Retina (tissue), 1 donor: ENCODE results near the gene CNTD1.

Source experiments
- DNase-seq: peaks from one replicate; pipeline ENCODE4 v3.0.0-alpha.2; 2016

The CNTD1 gene

DNA sequence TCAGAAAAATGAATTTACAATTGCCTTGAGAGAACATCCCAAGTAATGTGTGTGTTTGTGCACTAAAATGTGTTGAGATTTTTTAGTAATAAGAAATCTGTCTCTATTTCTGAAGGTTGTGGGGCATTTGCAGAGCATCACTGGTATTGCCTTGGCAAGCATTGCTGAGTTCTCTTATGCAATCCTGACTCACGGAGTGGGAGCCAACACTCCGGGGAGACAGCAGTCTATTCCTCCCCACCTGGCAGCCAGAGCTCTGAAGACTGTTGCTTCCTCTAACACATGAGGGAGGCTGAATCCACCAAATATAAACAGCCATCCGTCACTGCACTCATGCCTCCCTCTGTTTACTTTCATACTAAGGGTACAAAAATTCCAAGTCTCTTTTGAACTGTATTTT is 10.6 kb downstream of the CNTD1 start:
- no peak for DNase-seq

DNA sequence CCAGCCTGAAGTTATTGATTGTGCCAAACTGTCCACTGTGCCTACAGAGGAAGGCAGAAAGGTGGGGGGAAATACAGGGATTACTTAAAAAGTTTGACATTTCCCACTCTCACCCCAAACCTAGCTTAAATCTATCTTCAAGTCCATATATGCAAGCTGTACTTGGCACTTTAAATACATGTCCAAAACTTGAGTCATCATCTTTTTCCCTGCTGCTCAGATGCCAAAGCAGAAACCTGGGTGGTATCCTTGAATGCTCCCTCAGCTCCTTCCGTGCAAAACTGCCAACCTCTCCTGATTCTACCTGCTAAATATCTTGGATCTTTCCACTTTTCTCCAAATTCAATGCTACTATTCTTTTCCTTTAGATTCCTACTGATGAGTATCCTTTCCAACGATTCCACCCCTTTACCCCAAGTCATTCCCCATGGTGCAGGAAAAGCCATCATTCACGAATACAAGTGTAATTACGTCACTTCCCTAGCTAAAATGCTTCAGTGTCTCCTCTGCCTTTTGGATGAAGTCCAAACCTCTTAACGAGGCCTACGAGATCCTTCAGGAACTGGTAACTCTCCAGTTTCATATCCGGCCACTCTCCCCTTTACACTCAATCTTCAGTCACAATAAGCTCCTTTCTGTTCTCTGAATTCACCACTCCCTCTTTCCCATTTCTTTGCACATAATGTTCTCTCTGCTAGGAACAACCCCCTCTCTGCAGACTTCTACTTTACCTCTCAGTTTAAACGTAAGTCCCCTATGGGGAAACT is 16.2 kb downstream of the CNTD1 start:
- DNase-seq: no peak

DNA sequence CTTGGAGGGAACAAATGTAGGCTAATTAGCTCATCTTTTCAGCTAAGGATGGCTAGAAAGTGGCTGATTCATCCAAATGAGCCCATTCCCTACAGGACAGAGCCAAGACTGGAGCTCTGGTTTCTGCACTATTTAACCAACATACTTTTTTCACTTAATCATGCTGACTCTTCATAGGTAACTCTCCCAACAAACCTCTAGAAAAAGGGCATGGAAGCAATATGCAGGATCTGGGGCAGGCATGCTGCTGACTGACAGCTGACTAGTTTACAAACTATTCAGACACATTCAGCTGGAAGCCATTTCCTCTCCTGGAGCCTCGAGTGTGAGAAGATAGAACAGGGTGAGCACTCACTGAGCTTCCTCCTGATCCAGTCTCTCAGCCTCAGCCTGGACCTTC is 19.2 kb downstream of the CNTD1 start:
- no peak for DNase-seq

DNA sequence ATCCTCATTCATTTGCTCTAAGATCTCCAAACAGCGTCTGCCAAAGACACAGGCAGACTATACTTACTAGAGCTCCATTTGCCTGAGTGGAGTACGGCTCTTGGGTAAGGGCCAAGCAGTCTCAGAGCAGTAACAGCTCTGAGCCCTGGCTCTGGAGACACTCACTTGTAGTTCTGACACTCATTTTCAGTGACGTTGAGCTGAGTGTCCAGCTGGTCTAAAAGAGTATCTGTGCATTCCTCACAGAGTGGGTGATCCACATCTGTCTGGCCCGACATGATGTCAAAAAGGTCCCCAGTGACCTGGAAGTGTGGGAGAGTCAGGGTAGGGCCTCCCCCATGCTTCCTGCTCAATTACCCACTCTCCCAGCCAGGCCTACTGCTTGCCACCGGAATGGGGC is 19.7 kb downstream of the CNTD1 start:
- no peak for DNase-seq

DNA sequence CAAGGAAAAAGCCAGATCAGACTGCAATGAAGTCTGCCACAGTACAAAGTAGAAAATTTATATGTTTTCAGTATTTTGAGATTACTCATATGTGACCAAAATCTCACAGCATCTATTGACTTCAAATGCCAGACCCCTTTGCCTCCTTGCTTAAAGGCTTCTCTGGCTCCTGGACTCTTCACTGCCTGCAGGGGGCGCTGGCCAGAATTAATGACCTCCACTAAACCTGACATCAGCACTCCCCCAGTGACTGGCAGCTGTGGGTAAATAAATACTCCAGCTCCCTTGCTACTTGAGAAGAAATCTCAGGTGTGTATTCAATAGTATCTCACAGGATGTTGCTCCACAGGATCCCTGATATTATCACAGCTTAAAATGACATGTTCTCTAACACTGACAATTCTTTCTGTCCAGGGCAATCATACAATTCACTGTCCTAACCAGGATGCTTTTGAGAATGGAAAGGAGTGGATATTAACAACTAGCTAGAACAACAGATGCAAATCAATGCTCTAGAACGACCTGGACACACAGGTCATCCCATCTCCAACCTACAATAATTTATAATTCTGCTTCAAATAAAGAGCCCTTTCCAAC is 21.4 kb downstream of the CNTD1 start:
- peak; percentile 25 for DNase-seq

DNA sequence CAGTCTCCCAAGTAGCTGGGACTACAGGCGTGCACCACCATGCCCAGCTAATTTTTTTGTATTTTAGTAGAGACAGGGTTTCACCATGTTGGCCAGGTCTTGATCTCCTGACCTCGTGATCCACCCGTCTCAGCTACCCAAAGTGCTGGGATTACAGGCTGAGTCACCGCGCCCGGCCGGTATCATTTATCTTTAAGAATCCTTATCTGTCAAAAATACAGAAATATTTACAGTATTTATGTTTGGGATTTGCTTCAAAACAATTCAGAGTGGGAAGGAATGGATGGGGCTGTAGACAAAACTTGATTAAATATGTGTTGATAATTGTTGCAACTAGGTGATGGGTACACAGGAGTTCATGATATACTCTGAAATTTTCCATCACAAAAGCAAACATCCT is 22.5 kb downstream of the CNTD1 start:
- no peak for DNase-seq

DNA sequence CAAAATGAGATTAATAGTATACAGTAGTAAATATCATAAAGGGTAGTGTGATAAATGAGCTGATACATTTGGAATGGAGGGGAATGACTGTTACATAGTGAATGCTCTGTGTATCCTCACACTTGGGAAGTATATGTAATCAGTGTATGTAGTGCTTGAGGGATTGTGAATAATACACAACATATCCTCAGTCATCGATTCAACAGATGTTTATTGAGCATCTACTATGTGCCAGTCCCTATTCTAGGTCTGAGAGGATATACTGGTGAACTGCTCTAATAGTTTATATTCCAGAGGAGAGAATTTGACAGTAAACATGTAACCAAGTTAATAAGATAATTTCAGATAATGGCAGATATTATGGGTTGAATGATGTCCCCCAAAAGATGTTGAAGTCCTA is 28.8 kb downstream of the CNTD1 start:
- no peak for DNase-seq

DNA sequence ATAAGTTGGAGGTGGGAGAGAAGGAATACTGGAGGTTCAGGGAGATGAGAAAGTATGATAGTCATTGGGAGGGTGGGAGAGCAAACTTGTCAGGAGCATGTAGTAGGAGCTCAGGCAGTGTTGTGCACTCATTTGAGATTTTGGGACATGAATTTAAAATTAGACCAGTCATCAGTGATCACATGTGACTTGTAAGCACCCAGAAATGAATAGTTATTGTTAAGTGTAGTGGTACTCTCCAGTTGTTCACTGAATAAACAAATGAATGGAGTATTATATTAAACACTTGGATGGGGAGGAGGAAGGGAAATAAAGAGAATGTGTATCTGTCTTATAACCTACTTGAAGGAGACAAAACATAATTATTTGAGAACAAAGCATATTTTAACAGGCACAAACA is 32.3 kb downstream of the CNTD1 start:
- no peak for DNase-seq

DNA sequence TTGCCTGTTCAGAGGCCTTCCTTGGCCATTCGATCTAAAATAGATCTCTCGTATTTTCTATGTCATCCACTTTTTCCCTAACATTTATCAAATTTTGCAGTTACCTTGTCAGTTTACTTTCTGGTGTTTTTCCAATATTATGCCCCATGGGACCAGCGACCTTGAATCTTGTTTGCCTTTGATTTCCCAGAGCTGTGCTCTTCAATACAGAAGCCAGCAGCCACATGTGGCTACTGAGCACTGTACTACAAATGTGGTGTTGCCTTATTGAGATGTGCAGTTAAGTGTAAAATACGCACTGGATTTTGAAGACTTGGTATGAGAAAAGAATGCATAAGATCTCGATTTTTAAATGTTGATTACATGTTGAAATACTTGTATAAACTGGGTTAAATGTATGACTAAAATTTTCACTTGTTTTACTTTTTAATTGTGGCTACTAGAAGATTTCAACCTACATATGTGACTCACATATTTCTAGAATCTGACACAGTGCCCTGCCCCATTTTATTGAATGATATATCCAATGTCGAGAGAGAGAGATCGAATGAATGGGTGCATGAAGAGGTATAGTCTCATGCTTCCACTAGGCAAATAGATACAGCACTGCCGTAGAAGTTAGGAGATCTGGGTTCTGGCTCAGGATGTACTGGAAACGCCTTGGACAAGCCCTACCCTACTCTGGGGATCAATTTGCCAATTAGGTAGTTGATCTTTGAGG is 33.7 kb downstream of the CNTD1 start:
- DNase-seq: no peak

DNA sequence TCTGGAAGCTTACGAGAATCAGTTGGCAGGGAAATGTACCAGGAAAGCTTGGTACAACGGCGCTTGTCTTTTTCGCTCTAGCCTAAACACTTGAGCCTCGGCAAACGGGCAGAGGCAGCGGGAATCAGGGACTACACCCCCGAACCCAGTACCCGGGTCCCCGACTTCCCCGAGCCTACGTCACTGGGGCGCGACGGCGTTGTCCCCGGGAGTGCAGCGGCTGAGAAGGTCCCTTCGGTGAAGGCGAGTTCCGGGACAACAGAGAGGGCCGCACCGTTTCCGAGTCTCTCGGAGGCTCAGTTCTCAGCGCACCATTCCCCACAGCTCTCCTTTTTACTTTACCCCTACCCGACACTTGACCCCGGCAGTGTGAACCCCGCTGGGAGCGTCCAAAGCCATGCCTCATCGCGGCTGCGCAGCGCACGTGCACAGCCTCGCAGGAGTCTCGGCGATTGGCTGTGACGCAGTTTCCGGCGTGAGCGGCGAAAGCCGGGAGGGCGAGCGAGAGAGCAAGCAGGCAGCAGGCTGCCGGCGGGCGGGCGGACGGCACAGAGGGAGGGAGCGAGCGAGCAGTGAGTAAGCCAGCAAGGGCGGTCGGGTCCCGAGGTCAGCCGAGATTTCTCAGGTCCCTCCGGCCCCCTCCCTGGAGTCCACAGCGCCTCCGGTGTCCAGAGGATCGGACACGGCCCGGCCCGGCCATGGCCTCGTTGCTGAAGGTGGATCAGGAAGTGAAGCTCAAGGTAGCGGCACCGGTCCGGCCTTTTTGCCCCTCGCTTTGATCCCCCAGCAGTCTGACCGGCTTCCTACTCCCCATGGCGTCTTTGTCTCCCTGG is 34.5 kb downstream of the CNTD1 start, which contains the start of gene PSME3:
TSS of gene PSME3 (plus strand) at position 464 of the 833 bp plus-strand sequence. CDS start at position 699, 235 bp downstream.
- DNase-seq: peak; percentile 99

DNA sequence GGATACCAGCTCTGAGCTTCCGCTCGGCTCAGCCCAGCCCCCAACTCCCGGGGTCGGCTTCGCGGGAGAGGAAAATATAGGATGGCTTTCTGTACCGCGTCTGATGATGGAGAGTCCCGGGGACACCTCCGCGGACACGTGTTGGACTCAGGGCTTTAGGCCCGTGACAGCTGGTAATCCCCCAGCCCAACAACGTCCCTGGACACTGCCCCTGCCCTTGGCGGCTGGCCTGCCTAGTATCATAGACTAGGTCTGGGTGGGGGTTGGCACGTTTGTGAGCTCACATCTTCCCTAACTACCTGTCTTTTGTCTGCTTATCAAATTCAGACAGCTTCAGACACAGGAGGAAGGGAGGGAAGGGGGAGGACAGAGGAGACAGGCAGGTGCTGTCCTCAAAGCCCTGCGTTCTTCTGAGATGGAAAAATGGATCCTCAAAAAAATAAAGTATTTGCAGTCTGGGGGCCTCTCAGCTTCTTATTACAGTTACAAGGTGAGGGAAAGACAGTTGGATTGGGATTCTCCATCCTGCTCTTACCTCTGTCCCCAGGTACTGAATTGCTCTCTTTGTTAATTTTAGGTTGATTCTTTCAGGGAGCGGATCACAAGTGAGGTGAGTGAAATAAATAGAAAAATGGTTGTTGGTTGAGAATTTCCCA is 35.2 kb downstream of the CNTD1 start:
- no peak for DNase-seq

DNA sequence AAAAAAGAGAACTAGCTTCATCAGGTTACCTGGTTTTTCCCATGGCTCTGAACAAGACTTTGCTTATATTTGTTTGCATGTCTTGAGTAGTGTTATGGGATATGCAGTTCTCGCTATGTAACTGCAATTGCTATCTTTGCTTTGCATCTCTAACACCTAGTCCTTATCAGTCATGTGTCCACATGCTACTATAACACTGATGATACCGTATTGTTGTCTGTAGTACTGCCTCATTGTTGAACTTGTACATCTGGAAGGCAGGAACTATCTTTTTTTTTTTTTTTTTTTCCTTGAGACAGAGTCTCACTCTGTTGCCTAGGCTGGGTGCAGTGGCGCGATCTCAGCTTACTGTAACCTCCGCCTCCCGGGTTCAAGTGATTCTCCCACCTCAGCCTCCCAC is 37.1 kb downstream of the CNTD1 start:
- DNase-seq: no peak

DNA sequence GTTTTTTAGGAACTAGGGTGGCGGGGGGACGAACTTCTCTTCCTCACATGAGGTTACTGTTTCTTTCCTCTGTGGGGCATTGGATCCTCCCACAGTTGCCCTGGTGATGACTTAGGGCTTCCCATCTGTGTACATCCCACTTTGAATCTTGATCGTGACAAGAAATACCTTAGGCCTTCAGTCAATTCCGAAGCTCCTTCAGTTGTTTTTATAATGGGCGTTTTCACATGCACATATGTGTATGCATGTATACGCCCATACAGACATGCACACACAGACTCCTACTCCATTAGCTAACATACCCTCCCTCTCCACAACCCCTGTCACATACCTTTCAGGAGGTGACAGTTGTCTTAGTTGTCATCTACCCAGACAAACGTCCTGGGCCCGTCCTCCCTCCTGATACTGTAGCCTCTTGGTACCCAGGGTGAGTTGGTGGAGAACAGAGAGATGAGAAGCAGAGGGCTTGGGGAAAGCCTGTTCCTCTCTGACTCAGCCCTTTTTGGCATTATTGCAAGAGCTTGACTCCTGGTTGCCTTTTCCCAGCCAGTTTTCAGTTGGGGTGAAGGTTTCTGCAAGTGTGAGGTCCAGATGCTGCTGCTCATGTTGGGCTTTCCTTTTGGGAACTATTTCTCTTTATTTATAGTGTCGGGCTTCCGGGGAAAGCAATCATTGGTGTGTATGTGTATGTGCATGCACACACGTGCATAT is 43.5 kb downstream of the CNTD1 start:
- DNase-seq: no peak

DNA sequence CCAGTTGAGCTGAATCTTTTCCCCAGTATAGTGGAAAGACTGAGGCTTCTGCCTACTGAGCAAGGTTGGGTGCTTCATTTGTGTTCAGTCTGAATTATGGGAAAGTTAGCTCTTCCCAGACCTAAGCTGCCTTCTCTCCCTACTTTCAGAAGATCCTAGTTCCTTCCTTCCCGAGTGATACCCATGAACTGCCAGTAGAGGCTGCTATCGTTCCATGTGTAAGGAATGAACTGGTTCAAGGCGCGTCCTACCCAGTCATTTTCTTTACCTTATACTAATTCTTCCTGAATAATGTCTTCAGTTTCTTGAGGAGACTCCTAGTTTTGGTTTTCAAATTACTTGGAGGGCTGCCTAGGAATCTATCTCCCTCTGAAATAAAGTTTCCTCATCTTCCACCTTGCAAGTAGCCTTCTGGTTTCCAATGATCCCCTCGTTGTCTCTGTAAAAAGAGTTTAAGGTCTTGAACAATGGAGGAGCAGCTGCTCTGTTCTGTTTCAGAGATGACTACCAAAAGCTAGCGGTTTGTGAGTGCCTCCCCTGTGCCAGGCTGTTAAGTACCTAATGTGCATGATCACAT is 44.8 kb downstream of the CNTD1 start:
- DNase-seq: peak; percentile 53

DNA sequence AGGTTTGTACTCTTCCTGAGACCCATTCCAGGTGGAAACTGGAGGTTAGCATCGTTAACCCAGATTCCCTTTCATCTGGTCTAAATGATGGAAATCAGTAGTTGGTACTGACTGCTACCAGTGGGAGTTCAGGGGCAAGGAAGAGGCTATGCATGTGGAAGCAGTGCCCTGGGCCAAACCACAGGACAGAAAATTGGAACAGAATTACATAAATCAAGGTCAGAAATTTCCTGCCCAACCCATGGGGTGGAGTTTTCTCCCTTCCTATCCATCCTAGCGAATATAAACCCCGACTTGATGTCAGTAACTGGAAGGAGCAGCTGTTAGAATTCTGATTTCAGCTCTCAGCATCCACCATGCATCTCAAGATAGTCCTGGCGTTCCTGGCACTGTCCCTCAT is 45.6 kb downstream of the CNTD1 start, which contains the start of gene AOC2:
TSS of gene AOC2 (plus strand) at position 310 of the 400 bp plus-strand sequence. CDS start at position 357, 47 bp downstream.
- DNase-seq: no peak

DNA sequence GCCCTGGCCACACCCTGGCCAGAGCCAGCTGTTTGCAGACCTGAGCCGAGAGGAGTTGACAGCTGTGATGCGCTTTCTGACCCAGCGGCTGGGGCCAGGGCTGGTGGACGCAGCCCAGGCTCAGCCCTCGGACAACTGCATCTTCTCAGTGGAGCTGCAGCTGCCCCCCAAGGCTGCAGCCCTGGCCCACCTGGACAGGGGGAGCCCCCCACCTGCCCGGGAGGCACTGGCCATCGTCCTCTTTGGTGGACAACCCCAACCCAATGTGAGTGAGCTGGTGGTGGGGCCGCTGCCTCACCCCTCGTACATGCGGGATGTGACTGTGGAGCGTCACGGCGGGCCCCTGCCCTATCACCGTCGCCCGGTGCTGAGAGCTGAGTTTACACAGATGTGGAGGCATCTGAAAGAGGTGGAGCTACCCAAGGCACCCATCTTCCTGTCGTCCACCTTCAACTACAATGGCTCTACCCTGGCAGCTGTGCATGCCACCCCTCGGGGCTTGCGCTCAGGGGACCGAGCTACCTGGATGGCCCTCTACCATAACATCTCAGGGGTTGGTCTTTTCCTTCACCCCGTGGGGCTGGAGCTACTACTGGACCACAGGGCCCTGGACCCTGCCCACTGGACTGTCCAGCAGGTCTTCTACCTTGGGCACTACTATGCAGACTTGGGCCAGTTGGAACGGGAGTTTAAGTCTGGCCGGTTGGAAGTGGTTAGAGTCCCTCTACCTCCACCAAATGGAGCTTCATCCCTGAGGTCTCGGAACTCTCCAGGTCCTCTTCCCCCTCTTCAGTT is 46.3 kb downstream of the CNTD1 start:
- DNase-seq: no peak

DNA sequence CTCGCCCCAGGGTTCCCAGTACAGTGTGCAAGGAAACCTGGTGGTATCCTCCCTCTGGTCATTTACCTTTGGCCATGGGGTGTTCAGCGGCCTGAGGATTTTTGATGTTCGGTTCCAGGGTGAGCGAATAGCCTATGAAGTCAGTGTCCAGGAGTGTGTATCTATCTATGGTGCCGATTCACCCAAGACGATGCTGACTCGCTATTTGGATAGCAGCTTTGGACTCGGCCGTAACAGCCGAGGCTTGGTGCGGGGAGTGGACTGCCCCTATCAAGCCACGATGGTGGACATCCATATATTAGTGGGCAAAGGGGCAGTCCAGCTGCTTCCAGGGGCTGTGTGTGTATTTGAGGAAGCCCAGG is 46.9 kb downstream of the CNTD1 start:
- no peak for DNase-seq

DNA sequence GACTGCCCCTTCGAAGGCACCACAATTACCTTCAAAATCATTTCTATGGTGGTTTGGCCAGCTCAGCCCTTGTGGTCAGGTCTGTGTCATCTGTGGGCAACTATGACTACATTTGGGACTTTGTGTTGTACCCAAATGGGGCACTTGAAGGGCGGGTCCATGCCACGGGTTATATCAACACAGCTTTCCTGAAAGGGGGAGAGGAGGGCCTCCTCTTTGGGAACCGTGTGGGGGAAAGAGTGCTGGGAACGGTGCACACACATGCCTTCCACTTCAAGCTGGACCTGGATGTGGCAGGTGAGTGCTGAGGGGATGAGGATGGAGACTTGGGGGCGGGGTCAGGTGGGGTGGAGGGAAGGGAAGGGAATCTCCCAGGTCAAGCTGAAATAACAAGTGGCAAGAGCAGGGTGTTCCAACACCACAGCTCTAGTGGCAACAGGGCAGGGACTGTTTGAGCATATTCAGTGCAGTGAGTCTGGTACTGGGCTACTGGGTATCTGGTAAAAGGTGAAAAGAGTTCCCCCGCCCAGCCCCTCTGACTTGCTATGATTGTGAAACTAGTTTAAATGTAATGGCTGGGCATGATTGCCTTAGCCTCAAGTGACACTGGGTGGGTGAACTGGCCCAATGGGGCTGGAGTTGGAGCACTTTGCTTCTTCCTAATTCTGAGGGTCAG is 47.4 kb downstream of the CNTD1 start:
- DNase-seq: no peak

DNA sequence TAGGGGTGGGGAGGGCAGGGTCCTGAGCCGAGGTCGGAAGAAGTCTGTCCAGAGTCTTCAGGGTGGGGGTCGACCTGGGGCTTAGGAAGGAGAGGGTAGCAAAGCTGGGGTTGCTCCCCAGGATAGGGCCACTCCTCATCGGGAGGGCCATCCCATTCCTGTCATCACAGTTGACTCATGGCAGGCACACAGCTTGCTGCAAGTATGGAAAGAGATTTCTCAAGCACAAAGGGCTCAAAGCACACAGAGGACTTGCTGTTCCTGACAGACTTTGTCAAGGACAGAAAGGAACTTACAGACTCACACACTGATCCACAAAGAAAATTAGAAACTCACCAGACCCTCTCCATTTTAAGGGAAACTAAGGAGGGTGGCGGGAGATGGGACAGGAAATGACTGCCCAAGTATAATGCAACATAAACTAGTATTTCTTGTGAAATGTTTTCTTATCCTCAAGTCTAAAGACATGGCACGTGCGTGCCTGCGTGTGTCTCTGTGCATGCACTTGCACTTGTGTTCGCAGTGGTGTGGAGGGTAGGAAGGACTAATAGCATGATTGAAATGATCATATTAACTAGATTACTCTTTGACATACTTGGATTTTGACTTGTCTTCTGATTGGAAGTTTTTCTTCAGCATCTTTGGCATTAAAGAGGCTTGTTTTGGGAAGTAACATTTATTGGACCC is 48.1 kb downstream of the CNTD1 start:
- no peak for DNase-seq
